Naive B cell (primary cell): ENCODE data around the gene SHMT1. TPM values are rescaled to one million over a fixed set of nuclear protein-coding genes. Genes with fewer than 3 reads are reported as not detected.
"Not testable (repeated sequence)": the region's sequence is repeated elsewhere in the genome, so short reads cannot be mapped to it uniquely, and the experiment has no call there.

ENCODE experiments used
- ATAC-seq, 2 donors: fragments of 150-1000 bp; cut with Tn5 transposase; 2 replicates each; pipeline ENCODE4 v1.10.0; 2021; ENCODE audit warnings: low read depth in 2 of 2, mild to moderate bottlenecking in 2 of 2, moderate library complexity in 2 of 2
- DNase-seq: peaks from one replicate; pipeline ENCODE4 v3.0.0; 2022
- H3K27ac Mint-ChIP-seq, 6 donors: one replicate each; pipeline ENCODE4 v1.8.0; 2020 to 2022; ENCODE audit warnings: mild to moderate bottlenecking in 6 of 6, mixed read lengths in 6 of 6, moderate library complexity in 5 of 6, inconsistent platforms in 2 of 6
- H3K27me3 Mint-ChIP-seq, 3 donors: one replicate each; pipeline ENCODE4 v1.8.0; 2021 to 2022; ENCODE audit warnings: mixed read lengths in 3 of 3, mild to moderate bottlenecking in 1 of 3
- H3K36me3 Mint-ChIP-seq, 2 donors: one replicate each; pipeline ENCODE4 v1.8.0; 2020 to 2022; ENCODE audit warnings: mixed read lengths in 2 of 2, inconsistent platforms in 1 of 2, mild to moderate bottlenecking in 1 of 2
- H3K4me1 Mint-ChIP-seq, 3 donors: one replicate each; pipeline ENCODE4 v1.8.0; 2020 to 2022; ENCODE audit warnings: mixed read lengths in 3 of 3, inconsistent platforms in 1 of 3, mild to moderate bottlenecking in 1 of 3, moderate library complexity in 1 of 3
- H3K4me3 Mint-ChIP-seq, 8 donors: one replicate each; pipeline ENCODE4 v1.8.0; 2020 to 2022; ENCODE audit warnings: mild to moderate bottlenecking in 8 of 8, mixed read lengths in 8 of 8, moderate library complexity in 8 of 8, inconsistent platforms in 2 of 8
- H3K9me3 Mint-ChIP-seq, 7 donors: one replicate each; pipeline ENCODE4 v1.8.0; 2020 to 2022; ENCODE audit warnings: mixed read lengths in 7 of 7, mild to moderate bottlenecking in 5 of 7, inconsistent platforms in 2 of 7, moderate library complexity in 1 of 7
- polyA plus RNA-seq, 6 donors: library from polyadenylated mRNA; unstranded; fragments of 300-500 nt; fragmentation: Illumina TruSeq; gene quantifications; one replicate each; pipeline ENCODE4 v1.2.3, GENCODE V29; 2021; ENCODE audit warnings: low read depth in 6 of 6

Gene SHMT1
- polyA plus RNA-seq, 6 donors from 2014 or later: 9.1 to 18.0 (median 15.8) TPM

- ATAC-seq: peak; percentile 41 to 70
- not testable (repeated sequence) for H3K9me3 Mint-ChIP-seq, H3K36me3 Mint-ChIP-seq, DNase-seq, H3K27ac Mint-ChIP-seq
- peaks cover 15 to 27% (median 23%) of the 10 kb centered on the region in 3 donors for H3K27me3 Mint-ChIP-seq
- H3K4me3 Mint-ChIP-seq: peak overlapping the region in 1 of 8 donors; percentile 49
- H3K4me1 Mint-ChIP-seq: peaks cover 6 to 14% (median 9%) of the 10 kb centered on the region in 3 donors
These were observed 19.7 kb upstream of the SHMT1 start for GRCh38 chr17:18383079-18383481.

GRCh38 chr17:18382441-18383078 is 19.2 kb upstream of the SHMT1 start:
- Mint-ChIP-seq H3K36me3 (peaks cover 0 to 9% of the 10 kb centered on the region in 2 donors), H3K27me3 (peaks cover 15 to 27% (median 23%) of the 10 kb centered on the region in 3 donors), H3K9me3 (no peaks in the 10 kb centered on the region), H3K4me1 (peaks cover 9 to 16% (median 10%) of the 10 kb centered on the region in 3 donors), H3K27ac (no peak overlapping the region), H3K4me3 (peak overlapping the region in 2 of 8 donors; percentile 29 to 49)
- no peak for DNase-seq
- ATAC-seq: no peak

- Mint-ChIP-seq H3K27ac (peak overlapping the region in 1 of 6 donors; percentile 88), H3K27me3 (peaks cover 15 to 27% (median 23%) of the 10 kb centered on the region in 3 donors), H3K4me1 (peaks cover 16 to 19% (median 17%) of the 10 kb centered on the region in 3 donors), H3K9me3 (no peaks in the 10 kb centered on the region), H3K36me3 (peaks cover 0 to 9% of the 10 kb centered on the region in 2 donors), H3K4me3 (peak overlapping the region in 3 of 8 donors; percentile 7 to 79 (median 66))
- no peak for DNase-seq
- no peak for ATAC-seq
These were observed 18.5 kb upstream of the SHMT1 start for GRCh38 chr17:18381953-18382245.

- H3K27me3 Mint-ChIP-seq: peaks cover 15 to 27% (median 23%) of the 10 kb centered on the region in 3 donors
- peak overlapping the region in 3 of 8 donors; percentile 4 to 48 (median 7) for H3K4me3 Mint-ChIP-seq
- no peaks in the 10 kb centered on the region for H3K9me3 Mint-ChIP-seq
- no peak for ATAC-seq
- H3K36me3 Mint-ChIP-seq: peaks cover 0 to 9% of the 10 kb centered on the region in 2 donors
- no peak for DNase-seq
- peak overlapping the region in 1 of 6 donors; percentile 88 for H3K27ac Mint-ChIP-seq
- H3K4me1 Mint-ChIP-seq: peaks cover 17 to 19% (median 18%) of the 10 kb centered on the region in 3 donors
These were observed 18.0 kb upstream of the SHMT1 start for GRCh38 chr17:18381158-18381952.

- Mint-ChIP-seq H3K4me1 (peaks cover 17 to 19% (median 18%) of the 10 kb centered on the region in 3 donors), H3K27me3 (peaks cover 10 to 27% (median 23%) of the 10 kb centered on the region in 3 donors), H3K9me3 (peaks cover 0 to 2% (median 0%) of the 10 kb centered on the region in 7 donors), H3K36me3 (peaks cover 0 to 9% of the 10 kb centered on the region in 2 donors), H3K4me3 (no peak overlapping the region), H3K27ac (no peak overlapping the region)
- no peak for ATAC-seq
- DNase-seq: no peak
These were observed 17.3 kb upstream of the SHMT1 start for GRCh38 chr17:18380471-18381157.

GRCh38 chr17:18379246-18380146 is 16.1 kb upstream of the SHMT1 start:
- no peak for ATAC-seq
- Mint-ChIP-seq H3K4me3 (peak overlapping the region in 1 of 8 donors; percentile 11), H3K27ac (no peak overlapping the region), H3K4me1 (peaks cover 17 to 19% (median 18%) of the 10 kb centered on the region in 3 donors), H3K27me3 (peaks cover 10 to 27% (median 23%) of the 10 kb centered on the region in 3 donors), H3K9me3 (peaks cover 0 to 7% (median 3%) of the 10 kb centered on the region in 7 donors), H3K36me3 (peaks cover 0 to 9% of the 10 kb centered on the region in 2 donors)
- no peak for DNase-seq

- H3K27ac Mint-ChIP-seq, H3K9me3 Mint-ChIP-seq, H3K4me3 Mint-ChIP-seq, H3K36me3 Mint-ChIP-seq, ATAC-seq, DNase-seq: not testable (repeated sequence)
- Mint-ChIP-seq H3K4me1 (peaks cover 16 to 19% (median 17%) of the 10 kb centered on the region in 3 donors), H3K27me3 (peaks cover 10 to 27% (median 23%) of the 10 kb centered on the region in 3 donors)
These were observed 15.3 kb upstream of the SHMT1 start for GRCh38 chr17:18378614-18379013.

GRCh38 chr17:18378205-18378505 is 14.8 kb upstream of the SHMT1 start:
- Mint-ChIP-seq H3K36me3 (peaks cover 0 to 9% of the 10 kb centered on the region in 2 donors), H3K4me1 (peaks cover 16 to 19% (median 17%) of the 10 kb centered on the region in 3 donors), H3K27me3 (peaks cover 10 to 27% (median 23%) of the 10 kb centered on the region in 3 donors), H3K4me3 (no peak overlapping the region), H3K27ac (no peak overlapping the region), H3K9me3 (peaks cover 0 to 7% (median 3%) of the 10 kb centered on the region in 7 donors)
- DNase-seq (no peak), ATAC-seq (no peak)

- peak; percentile 44 to 58 for ATAC-seq
- Mint-ChIP-seq H3K9me3 (peaks cover 0 to 7% (median 3%) of the 10 kb centered on the region in 7 donors), H3K4me3 (peak within 1 kb of the TSS in 2 of 8 donors; percentile 33 to 53), H3K4me1 (peaks cover 16 to 19% (median 17%) of the 10 kb centered on the region in 3 donors), H3K36me3 (peaks cover 0 to 9% of the 10 kb centered on the region in 2 donors), H3K27ac (peak within 1 kb of the TSS in 1 of 6 donors; percentile 71), H3K27me3 (peaks cover 10 to 27% (median 23%) of the 10 kb centered on the region in 3 donors)
- DNase-seq: no peak
These were observed 14.3 kb upstream of the SHMT1 start, which contains the start of gene EVPLL for GRCh38 chr17:18377437-18378204. Gene EVPLL, plus strand, starts transcription at chr17:18377778. Its CDS starts 3,160 bp downstream, at chr17:18380938.

- H3K4me1 Mint-ChIP-seq: peaks cover 6 to 11% (median 9%) of the 10 kb centered on the region in 3 donors
- H3K36me3 Mint-ChIP-seq: no peaks in the 10 kb centered on the region
- no peak overlapping the region for H3K27ac Mint-ChIP-seq
- no peak overlapping the region for H3K4me3 Mint-ChIP-seq
- H3K9me3 Mint-ChIP-seq: peaks cover 0 to 7% (median 3%) of the 10 kb centered on the region in 7 donors
- DNase-seq (no peak), ATAC-seq (no peak)
- peaks cover 8 to 19% (median 19%) of the 10 kb centered on the region in 3 donors for H3K27me3 Mint-ChIP-seq
These were observed 10.9 kb upstream of the SHMT1 start for GRCh38 chr17:18374216-18374615.

- not testable (repeated sequence) for H3K9me3 Mint-ChIP-seq, H3K27ac Mint-ChIP-seq, H3K4me3 Mint-ChIP-seq, ATAC-seq, H3K36me3 Mint-ChIP-seq, DNase-seq
- Mint-ChIP-seq H3K4me1 (peaks cover 6 to 11% (median 9%) of the 10 kb centered on the region in 3 donors), H3K27me3 (peaks cover 8 to 19% (median 19%) of the 10 kb centered on the region in 3 donors)
These were observed 9.8 kb upstream of the SHMT1 start for GRCh38 chr17:18373181-18373580.

- no peak overlapping the region for H3K27ac Mint-ChIP-seq
- ATAC-seq (no peak), DNase-seq (no peak)
- peaks cover 8 to 19% (median 19%) of the 10 kb centered on the region in 3 donors for H3K27me3 Mint-ChIP-seq
- H3K36me3 Mint-ChIP-seq: no peaks in the 10 kb centered on the region
- H3K4me1 Mint-ChIP-seq: no peaks in the 10 kb centered on the region
- H3K9me3 Mint-ChIP-seq: peaks cover 0 to 7% (median 3%) of the 10 kb centered on the region in 7 donors
- H3K4me3 Mint-ChIP-seq: no peak overlapping the region
These were observed 8.1 kb upstream of the SHMT1 start for GRCh38 chr17:18371455-18371854.
